Left ventricle myocardium inferior (tissue), 1 donor: ENCODE measurements around the gene RAB8B. TPM values are rescaled to one million over a fixed set of nuclear protein-coding genes. Genes with fewer than 3 reads are reported as not detected.
"Not testable (repeated sequence)": the region's sequence is repeated elsewhere in the genome, so short reads cannot be mapped to it uniquely, and the experiment has no call there.

Source experiments
- DNase-seq: peaks from one replicate; pipeline ENCODE4 v3.0.0-alpha.2; 2020
- H3K27ac ChIP-seq: fragments of 200-600 bp; replicated peaks from 2 replicates; pipeline ENCODE4 v1.8.0; 2021
- H3K27me3 ChIP-seq: fragments of 200-600 bp; 2 replicates; pipeline ENCODE4 v1.8.0; 2021; ENCODE audit warnings: low read depth
- H3K36me3 ChIP-seq: fragments of 200-600 bp; 2 replicates; pipeline ENCODE4 v1.8.0; 2021
- H3K4me1 ChIP-seq: fragments of 200-600 bp; 2 replicates; pipeline ENCODE4 v1.8.0; 2021
- H3K4me3 ChIP-seq: fragments of 200-600 bp; 2 replicates; pipeline ENCODE4 v1.8.0; 2021; ENCODE audit warnings: mild to moderate bottlenecking, moderate library complexity
- H3K9me3 ChIP-seq: fragments of 200-600 bp; replicated peaks from 2 replicates; pipeline ENCODE4 v1.8.0; 2021
- intact Hi-C: fragments of 100-400 bp; cut with micrococcal nuclease; formaldehyde crosslinking; loops from one replicate; pipeline ENCODE4 v1.11.0; 2022
- total RNA-seq: library from RNA; stranded (reverse); fragmentation: NEBNext Ultra II Directional; extraction: Animal tissue kit (Norgen Biotek cat#: 25700); gene quantifications from one replicate; pipeline ENCODE4 v1.2.1, GENCODE V29; 2021
- TF ChIP-seq, protein P1 (sequence below): fragments of 200-600 bp; IDR thresholded peaks from 2 replicates; pipeline ENCODE4 v1.8.0; 2021; ENCODE audit warnings: antibody characterized with exemption, mild to moderate bottlenecking, borderline replicate concordance
- donor health status: DM: no; HTN: yes; CAD: no; lungs with severe emphysema.

Gene RAB8B
- total RNA-seq, 1 donor from 2014 or later: 8.1 TPM

DNA sequence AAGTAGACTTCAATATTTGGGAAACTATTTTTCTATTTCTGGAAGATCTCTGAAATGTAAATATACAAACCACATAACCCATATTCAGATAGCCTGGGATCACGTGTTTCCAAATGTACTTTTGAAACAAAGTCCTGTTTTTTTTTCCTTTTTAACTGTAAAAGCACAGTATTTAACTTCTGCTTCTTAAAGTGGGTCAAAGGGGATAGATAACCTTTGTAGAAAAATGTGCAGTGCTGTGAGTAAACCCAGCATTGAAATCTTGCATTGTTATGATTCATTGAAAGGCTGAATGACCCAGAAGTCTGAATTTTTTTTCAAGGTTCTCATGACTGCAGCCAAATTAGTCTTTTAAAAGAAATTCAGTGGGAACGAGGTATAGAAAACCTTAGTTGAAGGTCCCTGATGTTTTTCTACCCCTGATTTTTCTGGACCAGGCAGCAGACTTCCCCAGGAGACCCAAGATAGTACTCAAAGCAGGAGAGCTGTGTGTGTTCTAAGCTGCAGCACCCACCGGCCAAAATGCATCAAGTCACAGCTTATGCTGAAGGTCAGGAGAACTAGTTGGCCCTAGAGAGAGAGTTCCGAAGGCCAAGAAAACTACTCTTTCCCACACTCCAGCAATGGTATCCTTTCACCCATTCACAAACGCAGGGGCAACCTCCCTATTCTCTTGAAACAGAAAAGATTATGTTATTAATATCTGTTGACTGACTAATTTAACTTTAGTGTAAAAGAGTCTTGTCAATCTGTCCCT is 44.4 kb downstream of the RAB8B start:
- peak overlapping the region; percentile 66 for H3K27ac ChIP-seq
- DNase-seq: no peak
- TF ChIP-seq, protein P1, sequence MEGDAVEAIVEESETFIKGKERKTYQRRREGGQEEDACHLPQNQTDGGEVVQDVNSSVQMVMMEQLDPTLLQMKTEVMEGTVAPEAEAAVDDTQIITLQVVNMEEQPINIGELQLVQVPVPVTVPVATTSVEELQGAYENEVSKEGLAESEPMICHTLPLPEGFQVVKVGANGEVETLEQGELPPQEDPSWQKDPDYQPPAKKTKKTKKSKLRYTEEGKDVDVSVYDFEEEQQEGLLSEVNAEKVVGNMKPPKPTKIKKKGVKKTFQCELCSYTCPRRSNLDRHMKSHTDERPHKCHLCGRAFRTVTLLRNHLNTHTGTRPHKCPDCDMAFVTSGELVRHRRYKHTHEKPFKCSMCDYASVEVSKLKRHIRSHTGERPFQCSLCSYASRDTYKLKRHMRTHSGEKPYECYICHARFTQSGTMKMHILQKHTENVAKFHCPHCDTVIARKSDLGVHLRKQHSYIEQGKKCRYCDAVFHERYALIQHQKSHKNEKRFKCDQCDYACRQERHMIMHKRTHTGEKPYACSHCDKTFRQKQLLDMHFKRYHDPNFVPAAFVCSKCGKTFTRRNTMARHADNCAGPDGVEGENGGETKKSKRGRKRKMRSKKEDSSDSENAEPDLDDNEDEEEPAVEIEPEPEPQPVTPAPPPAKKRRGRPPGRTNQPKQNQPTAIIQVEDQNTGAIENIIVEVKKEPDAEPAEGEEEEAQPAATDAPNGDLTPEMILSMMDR: no peak
- H3K4me3 ChIP-seq: no peak overlapping the region
- no peaks in the 10 kb centered on the region for H3K27me3 ChIP-seq
- no peaks in the 10 kb centered on the region for H3K9me3 ChIP-seq
- H3K36me3 ChIP-seq: no peaks in the 10 kb centered on the region
- intact Hi-C loops: no loop called here
- H3K4me1 ChIP-seq: peaks cover 56% of the 10 kb centered on the region

DNA sequence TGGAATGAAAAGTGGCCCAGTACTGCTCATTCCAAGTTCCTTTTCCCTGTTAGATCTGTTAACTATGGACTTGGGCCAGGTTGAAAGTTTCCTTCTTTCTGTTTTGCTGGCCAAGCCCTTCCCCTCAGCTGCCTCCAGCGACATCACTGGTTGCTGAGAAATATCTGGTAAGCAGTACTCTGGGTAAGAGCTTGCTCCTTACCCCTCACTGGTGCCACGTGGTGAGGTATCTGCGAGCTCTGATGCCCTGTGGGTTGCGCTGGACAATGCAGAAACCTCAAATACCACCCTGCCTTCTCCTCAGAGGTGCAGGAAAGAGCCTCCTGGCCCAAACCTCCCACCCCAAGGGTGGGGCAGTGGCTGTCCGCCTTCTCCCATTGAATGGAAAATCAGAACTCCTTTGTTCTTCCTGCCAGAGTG is 45.1 kb downstream of the RAB8B start:
- peaks cover 63% of the 10 kb centered on the region for H3K4me1 ChIP-seq
- peak; percentile 49 for DNase-seq
- H3K27ac ChIP-seq: peak overlapping the region; percentile 66
- H3K36me3 ChIP-seq: no peaks in the 10 kb centered on the region
- intact Hi-C loops: no loop called here
- H3K9me3 ChIP-seq: no peaks in the 10 kb centered on the region
- H3K27me3 ChIP-seq: no peaks in the 10 kb centered on the region
- TF ChIP-seq, protein P1: no peak
- no peak overlapping the region for H3K4me3 ChIP-seq

DNA sequence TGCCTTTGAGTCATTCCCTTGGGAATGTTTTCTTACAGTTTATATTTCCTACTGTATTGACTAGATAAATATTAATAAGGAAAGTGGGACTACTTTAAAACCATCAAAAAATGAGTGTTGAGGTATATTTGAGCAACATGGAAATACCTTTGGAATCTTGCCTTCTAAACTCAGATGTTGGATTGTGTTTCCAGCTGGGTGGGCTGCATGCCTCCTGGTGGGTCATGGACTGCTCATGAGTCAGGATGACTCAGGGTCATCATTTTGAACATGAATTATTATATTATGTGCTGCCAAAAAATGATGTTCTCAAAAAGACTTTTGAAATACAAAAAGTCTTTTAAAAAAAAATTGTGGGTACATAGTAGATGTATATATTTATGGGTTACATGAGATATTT is 46.9 kb downstream of the RAB8B start:
- intact Hi-C loops: no loop called here
- TF ChIP-seq, protein P1: no peak
- Histone ChIP-seq H3K4me3 (no peak overlapping the region), H3K36me3 (no peaks in the 10 kb centered on the region), H3K9me3 (no peaks in the 10 kb centered on the region), H3K27me3 (no peaks in the 10 kb centered on the region), H3K4me1 (peaks cover 63% of the 10 kb centered on the region), H3K27ac (no peak overlapping the region)
- DNase-seq: no peak

DNA sequence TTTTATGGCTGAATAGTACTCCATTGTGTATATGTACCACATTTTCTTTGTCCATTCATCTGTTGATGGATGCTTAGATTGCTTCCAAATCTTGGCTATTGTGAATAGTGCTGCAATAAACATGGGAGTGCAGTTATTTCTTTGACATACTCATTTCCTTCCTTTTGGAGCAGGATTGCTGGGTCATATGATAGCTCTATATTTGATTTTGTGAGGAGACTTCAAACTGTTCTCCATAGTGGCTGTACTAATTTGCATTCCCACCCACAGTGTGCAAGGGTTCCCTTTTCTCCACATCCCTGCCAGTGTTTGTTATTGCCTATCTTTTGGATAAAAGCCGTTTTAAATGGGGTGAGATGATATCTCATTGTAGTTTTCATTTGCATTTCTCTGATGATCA is 47.7 kb downstream of the RAB8B start:
- DNase-seq, H3K27me3 ChIP-seq, H3K4me3 ChIP-seq, H3K36me3 ChIP-seq, intact Hi-C loops, H3K27ac ChIP-seq, H3K9me3 ChIP-seq: not testable (repeated sequence)
- H3K4me1 ChIP-seq: peaks cover 63% of the 10 kb centered on the region

DNA sequence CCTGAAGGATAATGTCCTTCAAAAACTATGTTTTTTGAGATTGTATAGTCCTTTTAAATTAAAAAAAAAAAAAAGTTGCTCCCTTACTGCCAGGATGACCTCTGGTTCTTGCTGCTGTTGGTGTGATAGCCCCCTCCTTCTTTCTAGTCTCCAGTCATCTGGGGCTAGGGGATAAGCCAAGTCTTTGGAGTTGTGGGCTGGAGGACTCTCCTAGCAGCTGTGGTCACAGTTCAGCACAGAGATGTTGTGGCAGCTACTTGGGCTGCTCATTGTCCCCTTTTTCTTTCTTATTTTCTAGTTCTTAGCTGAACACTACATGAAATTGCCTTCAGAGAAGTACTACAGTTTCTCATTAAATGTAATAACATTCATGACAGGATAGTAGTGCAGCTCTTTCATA is 48.8 kb downstream of the RAB8B start:
- Histone ChIP-seq H3K9me3 (no peaks in the 10 kb centered on the region), H3K27me3 (no peaks in the 10 kb centered on the region), H3K27ac (peak overlapping the region; percentile 42), H3K36me3 (no peaks in the 10 kb centered on the region), H3K4me1 (peaks cover 55% of the 10 kb centered on the region), H3K4me3 (no peak overlapping the region)
- TF ChIP-seq, protein P1: no peak
- no peak for DNase-seq
- intact Hi-C loops: no loop called here

DNA sequence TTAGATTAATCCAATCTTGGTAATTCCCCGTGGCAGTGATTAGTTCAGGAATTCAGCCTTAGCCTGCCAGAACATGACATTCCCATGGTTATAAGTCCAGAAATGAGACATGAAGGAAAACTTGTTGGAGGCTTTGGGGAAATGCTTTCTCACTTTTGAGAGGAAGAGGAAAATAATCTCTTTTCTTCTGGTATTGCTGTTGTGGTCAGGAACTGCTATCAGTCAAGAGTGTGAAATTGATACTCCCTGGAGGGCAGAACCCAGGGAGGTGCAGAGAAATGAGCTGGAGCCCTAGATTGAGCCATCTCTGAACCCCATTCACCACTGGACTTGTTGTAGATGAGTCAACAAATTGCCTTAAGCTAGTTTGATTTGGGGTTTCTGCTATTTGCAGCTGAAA is 49.4 kb downstream of the RAB8B start:
- H3K36me3 ChIP-seq: no peaks in the 10 kb centered on the region
- TF ChIP-seq, protein P1: no peak
- no peaks in the 10 kb centered on the region for H3K9me3 ChIP-seq
- DNase-seq: no peak
- intact Hi-C loops: no loop called here
- H3K4me1 ChIP-seq: peaks cover 54% of the 10 kb centered on the region
- peak overlapping the region; percentile 42 for H3K27ac ChIP-seq
- H3K4me3 ChIP-seq: no peak overlapping the region
- no peaks in the 10 kb centered on the region for H3K27me3 ChIP-seq
